ENCODE results near the gene CDCP1.

- no peak for TF ChIP-seq POLR2A (IDR thresholded peaks at IDR 0.05)
- no peak for TF ChIP-seq CTCF (IDR thresholded peaks at IDR 0.05 in 4 of 5, conservative IDR thresholded peaks at IDR 0.05 in 1 of 5)
Observed at GRCh38 chr3:45082142-45082538, 64.0 kb downstream of the CDCP1 start.

Data from gastrocnemius medialis (tissue), 4 donors.